HepG2 (cell line): ENCODE data around the gene CYP27A1. TPM values are rescaled to one million over a fixed set of nuclear protein-coding genes. Genes with fewer than 3 reads are reported as not detected.

Experiments
- FUBP1 ChIP-seq: sonication (generic); formaldehyde crosslinking; IDR thresholded peaks from 2 replicates; pipeline ENCODE4 v1.5.1; 2020; ENCODE audit warnings: missing genetic modification reagents, mild to moderate bottlenecking, borderline replicate concordance
- HOXA7 ChIP-seq: sonication (generic); formaldehyde crosslinking; IDR thresholded peaks from 2 replicates; pipeline ENCODE4 v1.8.1; 2022; ENCODE audit warnings: mild to moderate bottlenecking, missing genetic modification reagents, moderate library complexity
- IKZF4 ChIP-seq: sonication (generic); formaldehyde crosslinking; IDR thresholded peaks from 2 replicates; pipeline ENCODE4 v1.5.1; 2020; ENCODE audit warnings: borderline replicate concordance, mild to moderate bottlenecking, low read depth, missing genetic modification reagents; ENCODE audit errors: not compliant biosample characterization
- KAT7 ChIP-seq: IDR thresholded peaks from 2 replicates; pipeline ENCODE4 v1.6.1; 2018; ENCODE audit warnings: borderline replicate concordance, missing compliant biosample characterization
- UBTF ChIP-seq: sonication (generic); formaldehyde crosslinking; IDR thresholded peaks from 2 replicates; pipeline ENCODE4 v1.4.0; 2020; ENCODE audit warnings: mild to moderate bottlenecking, missing genetic modification reagents
- XRCC5 ChIP-seq: fragments of 200-400 bp; formaldehyde crosslinking; optimal IDR thresholded peaks from 2 replicates; pipeline ENCODE3; 2017; ENCODE audit warnings: mild to moderate bottlenecking, low read length
- ZBTB34 ChIP-seq: sonication (generic); formaldehyde crosslinking; IDR thresholded peaks from 2 replicates; pipeline ENCODE4 v1.8.0; 2022; ENCODE audit warnings: mild to moderate bottlenecking, missing genetic modification reagents
- ZFP37 ChIP-seq: sonication (generic); formaldehyde crosslinking; IDR thresholded peaks from 2 replicates; pipeline ENCODE4 v1.4.0; 2020; ENCODE audit warnings: missing genetic modification reagents, borderline replicate concordance
- ZFP41 ChIP-seq: sonication (generic); formaldehyde crosslinking; IDR thresholded peaks from 2 replicates; pipeline ENCODE4 v1.4.0; 2020; ENCODE audit warnings: mild to moderate bottlenecking, missing genetic modification reagents, borderline replicate concordance
- ZHX2 ChIP-seq, 2 experiments: sonication (generic) in 1 of 2; formaldehyde crosslinking in 1 of 2; IDR thresholded peaks; 2 replicates each; pipeline versions ENCODE4 v1.6.1 to v1.9.0; 2014 to 2022; ENCODE audit warnings: antibody characterized with exemption in 1 of 2, borderline replicate concordance in 1 of 2, inconsistent platforms in 1 of 2, low read depth in 1 of 2, missing genetic modification reagents in 1 of 2
- ZNF121 ChIP-seq: sonication (generic); formaldehyde crosslinking; IDR thresholded peaks from 2 replicates; pipeline ENCODE4 v1.5.0; 2020; ENCODE audit warnings: mild to moderate bottlenecking, missing genetic modification reagents
- ZNF234 ChIP-seq: sonication (generic); formaldehyde crosslinking; conservative IDR thresholded peaks from 2 replicates; pipeline ENCODE4 v1.5.1; 2020; ENCODE audit warnings: mild to moderate bottlenecking, missing genetic modification reagents
- ZNF556 ChIP-seq: sonication (generic); formaldehyde crosslinking; IDR thresholded peaks from 2 replicates; pipeline ENCODE4 v1.4.0; 2020; ENCODE audit warnings: mild to moderate bottlenecking, missing genetic modification reagents, borderline replicate concordance
- ZNF644 ChIP-seq: IDR thresholded peaks from 2 replicates; pipeline ENCODE4 v1.6.1; 2016; ENCODE audit warnings: low read depth
- ZNF720 ChIP-seq: sonication (generic); formaldehyde crosslinking; IDR thresholded peaks from 2 replicates; pipeline ENCODE4 v1.4.0; 2020; ENCODE audit warnings: missing genetic modification reagents
- polyA plus RNA-seq, 8 experiments: library from polyadenylated mRNA; depleted of rRNA in 3 of 8; stranded (reverse) in 7 of 8; unstranded in 1 of 8; fragments of >200 nt; fragmentation: Illumina TruSeq in 4 of 8; extraction: Trizol in 4 of 8; gene quantifications; 2 replicates each; pipeline versions ENCODE4 v1.2.1 to v1.2.3, GENCODE V29; 2011 to 2016; ENCODE audit warnings: low read depth in 4 of 8, missing spikeins in 1 of 8, mixed read lengths in 1 of 8; ENCODE audit not compliant: insufficient read depth in 1 of 8
- total RNA-seq, 5 experiments: library from RNA; depleted of rRNA; stranded (reverse); fragments of >200 nt; fragmentation: Illumina TruSeq; extraction: Trizol; gene quantifications; 2 replicates each; pipeline ENCODE4 v1.2.3, GENCODE V29; 2016; ENCODE audit warnings: low read depth in 1 of 5

CYP27A1 gene
- total and polyA plus RNA-seq, 2 of the 13 experiments (the other 11 are each of a cell fraction or from before 2014, with no cell fraction given): 157 to 266 TPM

- TF ChIP-seq ZNF720 (CRISPR knock-in tag) (no peak), XRCC5 (peak; percentile 75), ZNF234 (CRISPR knock-in tag) (0 out of 2 replicates have a peak, but pooled peaks have one; percentile 57), ZNF556 (peak; percentile 95), FUBP1 (CRISPR knock-in tag) (peak; percentile 23; the same call in 1 of the 2 replicates), ZHX2 (IDR thresholded peaks at IDR 0.05; ENCODE audit: low read depth) (peak; percentile 19; the same call in 1 of the 2 replicates), ZHX2 (CRISPR knock-in tag; IDR thresholded peaks at IDR 0.05; ENCODE audit: borderline replicate concordance) (peak; percentile 96; the same call in 1 of the 2 replicates), ZFP41 (peak; percentile 80), IKZF4 (peak; percentile 82), UBTF (CRISPR knock-in tag) (peak; percentile 100), ZBTB34 (CRISPR knock-in tag) (peak; percentile 49; the same call in 1 of the 2 replicates), ZNF121 (CRISPR knock-in tag) (peak; percentile 34; the same call in 1 of the 2 replicates), KAT7 (CRISPR knock-in tag) (peak; percentile 99), ZFP37 (no peak), HOXA7 (0 out of 2 replicates have a peak, but pooled peaks have one; percentile 66), ZNF644 (CRISPR knock-in tag) (no peak)
These were observed at the start of gene CYP27A1 (continued) for GRCh38 chr2:218781691-218782527.
